Measurements from ENCODE around the gene TDRKH. TPM values are rescaled to one million over a fixed set of nuclear protein-coding genes. Genes with fewer than 3 reads are reported as not detected.
A peak's percentile ranks its signal among the peaks of the same experiment; 100 is the strongest.

TDRKH gene
- total RNA-seq, 1 donor from 2014 or later: 27.2 TPM

DNA sequence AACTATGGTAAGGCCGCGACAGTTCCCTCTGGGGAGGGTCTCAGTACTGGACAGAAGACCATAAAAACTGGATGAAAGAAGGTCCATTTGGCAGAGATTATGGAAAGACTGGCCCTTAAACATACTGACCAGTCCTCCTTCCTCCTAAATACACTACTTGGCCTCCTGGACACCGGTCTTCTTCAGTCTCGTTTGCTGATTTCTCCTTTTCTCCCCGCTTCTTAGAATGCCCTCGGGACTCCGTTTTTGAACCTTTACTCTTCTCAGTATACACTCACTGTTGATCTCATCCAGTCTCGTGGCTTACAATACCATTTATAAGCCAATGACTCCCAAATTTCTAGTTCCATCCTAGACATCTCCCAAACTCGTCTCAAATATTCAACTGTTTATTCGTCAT is 26.3 kb downstream of the TDRKH start:
- Mint-ChIP-seq H3K36me3 (ENCODE audit: low read depth, unreplicated experiment) (peaks cover 32% of the 10 kb centered on the region), H3K4me3 (ENCODE audit: unreplicated experiment) (peak overlapping the region; percentile 93), H3K4me1 (ENCODE audit: unreplicated experiment) (peaks cover 25% of the 10 kb centered on the region), H3K27ac (ENCODE audit: unreplicated experiment) (peak overlapping the region; percentile 91), H3K27me3 (ENCODE audit: unreplicated experiment) (peaks cover 4% of the 10 kb centered on the region), H3K9me3 (ENCODE audit: unreplicated experiment) (no peaks in the 10 kb centered on the region)
- no peak for TF ChIP-seq CTCF (IDR thresholded peaks at IDR 0.05; ENCODE audit: unreplicated experiment)
- no peak for DNase-seq (ENCODE audit: low spot score)

- H3K4me3 Mint-ChIP-seq (ENCODE audit: unreplicated experiment): peak within 1 kb of the TSS; percentile 93
- H3K27me3 Mint-ChIP-seq (ENCODE audit: unreplicated experiment): peaks cover 4% of the 10 kb centered on the region
- TF ChIP-seq CTCF (IDR thresholded peaks at IDR 0.05; ENCODE audit: unreplicated experiment): no peak
- peaks cover 32% of the 10 kb centered on the region for H3K36me3 Mint-ChIP-seq (ENCODE audit: low read depth, unreplicated experiment)
- peak; percentile 83 for DNase-seq (ENCODE audit: low spot score)
- no peaks in the 10 kb centered on the region for H3K9me3 Mint-ChIP-seq (ENCODE audit: unreplicated experiment)
- H3K27ac Mint-ChIP-seq (ENCODE audit: unreplicated experiment): peak within 1 kb of the TSS; percentile 91
- H3K4me1 Mint-ChIP-seq (ENCODE audit: unreplicated experiment): peaks cover 25% of the 10 kb centered on the region
Measured at GRCh38 chr1:151762941-151763921, 27.1 kb downstream of the TDRKH start, which contains the start of gene MRPL9. Gene MRPL9 (minus strand): TSS chr1:151763496. CDS start chr1:151763479, 17 bp downstream.

DNA sequence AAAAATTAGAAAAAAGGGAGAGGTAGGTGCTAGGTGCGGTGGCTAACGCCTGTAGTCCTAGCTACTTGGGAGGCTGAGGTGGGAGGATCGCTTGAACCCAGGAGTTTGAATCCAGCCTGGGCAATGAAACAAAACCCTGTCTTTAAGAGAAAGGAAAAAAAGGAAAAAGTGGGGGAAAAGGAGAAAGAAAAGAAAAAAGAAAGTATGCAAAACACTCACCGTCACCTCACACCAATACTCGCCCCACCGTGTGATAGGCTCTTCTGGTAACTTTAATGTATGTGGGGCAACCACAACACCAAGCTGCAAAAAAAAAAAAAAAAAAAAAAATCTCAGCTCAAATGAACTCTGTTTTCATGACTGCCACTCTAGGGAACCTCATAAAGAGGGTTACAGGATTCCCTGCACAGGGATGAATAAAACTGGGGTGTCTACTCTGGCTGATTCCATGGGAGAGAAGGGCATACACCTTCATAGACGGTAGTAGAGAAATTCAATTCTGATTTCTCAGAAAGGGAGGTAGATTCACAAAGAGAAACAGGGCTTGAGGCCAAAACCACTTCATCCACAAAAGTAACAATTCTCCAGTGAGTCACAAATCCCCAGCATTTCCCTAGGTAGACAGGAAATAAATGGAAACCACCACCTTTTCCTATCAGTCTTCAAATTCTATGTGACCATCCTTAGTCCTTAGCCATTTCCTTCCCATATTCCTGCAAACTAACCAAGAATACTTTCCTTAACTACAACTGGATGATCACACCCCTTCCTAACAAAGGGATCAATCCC is 29.5 kb downstream of the TDRKH start:
- H3K27me3 Mint-ChIP-seq (ENCODE audit: unreplicated experiment): peaks cover 7% of the 10 kb centered on the region
- no peak for TF ChIP-seq CTCF (IDR thresholded peaks at IDR 0.05; ENCODE audit: unreplicated experiment)
- no peaks in the 10 kb centered on the region for H3K9me3 Mint-ChIP-seq (ENCODE audit: unreplicated experiment)
- peaks cover 25% of the 10 kb centered on the region for H3K4me1 Mint-ChIP-seq (ENCODE audit: unreplicated experiment)
- no peak for DNase-seq (ENCODE audit: low spot score)
- peak overlapping the region; percentile 79 for H3K4me3 Mint-ChIP-seq (ENCODE audit: unreplicated experiment)
- H3K27ac Mint-ChIP-seq (ENCODE audit: unreplicated experiment): peak overlapping the region; percentile 82
- peaks cover 35% of the 10 kb centered on the region for H3K36me3 Mint-ChIP-seq (ENCODE audit: low read depth, unreplicated experiment)

GRCh38 chr1:151759241-151759640 is 31.1 kb downstream of the TDRKH start:
- TF ChIP-seq CTCF (IDR thresholded peaks at IDR 0.05; ENCODE audit: unreplicated experiment): no peak
- no peak overlapping the region for H3K27ac Mint-ChIP-seq (ENCODE audit: unreplicated experiment)
- H3K4me3 Mint-ChIP-seq (ENCODE audit: unreplicated experiment): no peak overlapping the region
- peaks cover 35% of the 10 kb centered on the region for H3K36me3 Mint-ChIP-seq (ENCODE audit: low read depth, unreplicated experiment)
- peaks cover 23% of the 10 kb centered on the region for H3K4me1 Mint-ChIP-seq (ENCODE audit: unreplicated experiment)
- peaks cover 7% of the 10 kb centered on the region for H3K27me3 Mint-ChIP-seq (ENCODE audit: unreplicated experiment)
- no peak for DNase-seq (ENCODE audit: low spot score)
- H3K9me3 Mint-ChIP-seq (ENCODE audit: unreplicated experiment): no peaks in the 10 kb centered on the region
